NCI-H2171 treated with DMSO at 0.1 percent for 48 hours (cell line): ENCODE results near the gene MYLK.

Experiments
- DNase-seq: peaks from one replicate; lab custom pipeline; 2025; lab: John Stamatoyannopoulos, UW

The MYLK gene

GRCh38 chr3:123696808-123697207 lies 187.3 kb downstream of the MYLK start:
- no peak for DNase-seq

GRCh38 chr3:123695731-123696640 lies 188.1 kb downstream of the MYLK start:
- no peak for DNase-seq

DNA sequence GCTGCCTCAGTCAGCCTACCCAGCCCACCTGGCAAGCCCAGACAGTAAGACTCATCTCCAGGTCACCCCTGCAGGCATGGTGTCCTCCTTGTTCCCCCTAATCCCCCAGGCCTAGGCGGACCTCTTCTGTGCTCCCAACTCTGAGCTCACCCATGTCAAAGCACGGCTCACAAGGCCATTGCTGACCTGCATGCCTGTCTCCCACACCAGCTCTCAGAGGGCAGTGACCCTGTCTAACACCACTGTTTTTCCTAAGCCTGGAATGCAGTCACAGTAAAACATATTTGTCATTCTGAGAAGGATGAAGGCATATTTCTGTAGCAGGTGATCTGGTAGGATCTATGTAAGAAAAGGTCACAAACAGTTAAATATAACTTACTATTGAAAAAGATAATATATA lies 189.0 kb downstream of the MYLK start:
- no peak for DNase-seq

DNA sequence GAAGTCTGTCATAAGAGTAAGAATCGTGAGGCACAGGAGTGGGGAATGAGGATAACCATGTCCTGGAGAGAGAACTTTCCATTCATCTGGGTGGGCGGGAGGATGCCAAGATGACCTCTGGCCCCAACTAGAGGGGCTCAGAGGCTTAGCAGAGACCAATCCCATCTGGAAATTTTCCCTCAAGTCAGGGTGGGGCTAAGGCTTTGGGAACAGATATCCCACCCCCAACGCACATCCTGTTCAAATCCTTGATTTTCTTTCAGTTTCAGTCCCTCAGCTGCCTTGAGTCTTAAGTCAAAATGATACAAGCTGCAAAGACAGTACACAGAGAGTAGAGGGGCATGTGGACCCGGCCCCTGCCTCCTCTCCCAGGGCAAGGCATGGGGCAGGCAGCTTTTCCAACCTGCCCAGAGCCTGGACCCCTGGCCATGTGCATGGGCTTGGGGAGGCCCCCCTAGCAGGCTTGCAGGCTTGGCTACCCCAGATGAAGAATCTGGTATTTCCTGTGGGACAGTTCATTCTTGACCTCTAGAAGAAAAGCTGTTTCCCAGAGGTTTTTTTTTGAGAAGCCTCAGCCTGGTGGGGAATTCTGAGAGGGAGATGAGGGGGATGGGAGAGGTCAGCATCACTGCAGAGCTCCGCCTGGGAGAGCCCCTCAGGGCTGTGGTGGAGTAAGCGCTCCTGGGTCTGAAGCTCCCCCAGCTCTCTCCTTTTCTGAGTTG lies 189.6 kb downstream of the MYLK start:
- no peak for DNase-seq

- no peak for DNase-seq
These were observed 190.4 kb downstream of the MYLK start for GRCh38 chr3:123693584-123694190.

- DNase-seq = no peak
These were observed 191.5 kb downstream of the MYLK start for GRCh38 chr3:123692671-123693070.

GRCh38 chr3:123692041-123692440 lies 192.1 kb downstream of the MYLK start:
- DNase-seq = no peak

- no peak for DNase-seq
These were observed 194.3 kb downstream of the MYLK start for GRCh38 chr3:123689831-123690230.

GRCh38 chr3:123688241-123688747 lies 195.8 kb downstream of the MYLK start:
- DNase-seq = no peak

- no peak for DNase-seq
These were observed 196.8 kb downstream of the MYLK start for GRCh38 chr3:123687286-123687685.

GRCh38 chr3:123686251-123686650 lies 197.9 kb downstream of the MYLK start:
- no peak for DNase-seq

DNA sequence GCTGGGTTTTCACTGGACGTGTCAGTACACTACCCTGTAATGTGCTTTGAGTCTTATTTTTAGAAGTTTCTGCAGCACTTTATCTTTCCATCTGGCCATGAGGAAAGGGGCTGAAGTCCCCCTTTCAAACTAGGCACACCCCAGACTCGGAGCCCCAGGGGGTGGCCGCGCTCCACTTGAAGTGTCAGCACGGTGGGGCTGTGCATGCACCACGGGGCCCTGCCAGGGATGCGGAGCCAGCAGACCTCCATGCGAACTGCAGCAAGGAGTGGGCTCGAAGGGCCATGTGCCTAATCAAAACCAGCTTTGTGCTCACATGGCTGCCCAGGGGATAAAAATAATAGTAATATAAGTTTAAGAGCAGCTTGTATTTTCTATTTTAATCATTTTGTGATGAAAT lies 198.4 kb downstream of the MYLK start:
- no peak for DNase-seq

DNA sequence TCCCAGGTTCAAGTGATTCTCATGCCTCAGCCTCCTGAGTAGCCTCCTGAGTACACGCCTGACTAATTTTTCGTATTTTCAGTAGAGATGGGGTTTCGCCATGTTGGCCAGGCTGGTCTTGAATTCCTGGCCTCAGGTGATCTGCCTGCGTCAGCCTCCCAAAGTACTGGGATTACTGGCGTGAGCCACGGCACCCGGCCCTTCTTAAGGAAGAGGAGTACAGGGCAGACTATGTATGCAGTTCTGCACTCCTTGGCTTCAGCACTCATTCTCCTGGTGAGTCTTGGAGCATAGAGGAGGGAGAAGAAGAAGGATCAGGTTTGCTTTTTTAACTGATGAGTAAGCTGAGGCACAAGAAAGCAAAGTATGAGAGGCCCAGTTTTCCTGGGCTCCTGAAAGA lies 199.5 kb downstream of the MYLK start:
- no peak for DNase-seq

DNA sequence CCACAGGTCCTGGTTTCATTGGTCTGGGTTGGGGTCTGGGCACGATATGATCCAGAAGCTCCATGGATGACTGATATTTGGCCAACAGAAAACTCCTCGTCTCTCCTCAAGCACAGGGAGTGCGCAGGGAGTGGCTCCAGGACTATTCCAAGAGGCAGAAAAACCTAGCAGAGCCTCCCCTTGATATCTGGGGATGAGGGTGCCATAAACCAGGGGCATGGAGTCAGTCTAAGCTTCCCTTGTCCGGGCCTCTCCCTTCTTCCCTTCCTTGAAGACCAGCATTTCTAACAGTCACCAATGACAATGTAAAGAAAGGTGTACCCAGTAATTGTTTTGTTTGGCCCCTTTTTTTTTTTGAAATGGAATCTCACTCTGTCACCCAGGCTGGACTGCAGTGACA lies 199.9 kb downstream of the MYLK start:
- DNase-seq = no peak

- DNase-seq = no peak
These were observed 200.5 kb downstream of the MYLK start for GRCh38 chr3:123683505-123684154.

- no peak for DNase-seq
These were observed 201.2 kb downstream of the MYLK start for GRCh38 chr3:123682781-123683504.

GRCh38 chr3:123682302-123682701 lies 201.8 kb downstream of the MYLK start:
- DNase-seq = no peak

DNA sequence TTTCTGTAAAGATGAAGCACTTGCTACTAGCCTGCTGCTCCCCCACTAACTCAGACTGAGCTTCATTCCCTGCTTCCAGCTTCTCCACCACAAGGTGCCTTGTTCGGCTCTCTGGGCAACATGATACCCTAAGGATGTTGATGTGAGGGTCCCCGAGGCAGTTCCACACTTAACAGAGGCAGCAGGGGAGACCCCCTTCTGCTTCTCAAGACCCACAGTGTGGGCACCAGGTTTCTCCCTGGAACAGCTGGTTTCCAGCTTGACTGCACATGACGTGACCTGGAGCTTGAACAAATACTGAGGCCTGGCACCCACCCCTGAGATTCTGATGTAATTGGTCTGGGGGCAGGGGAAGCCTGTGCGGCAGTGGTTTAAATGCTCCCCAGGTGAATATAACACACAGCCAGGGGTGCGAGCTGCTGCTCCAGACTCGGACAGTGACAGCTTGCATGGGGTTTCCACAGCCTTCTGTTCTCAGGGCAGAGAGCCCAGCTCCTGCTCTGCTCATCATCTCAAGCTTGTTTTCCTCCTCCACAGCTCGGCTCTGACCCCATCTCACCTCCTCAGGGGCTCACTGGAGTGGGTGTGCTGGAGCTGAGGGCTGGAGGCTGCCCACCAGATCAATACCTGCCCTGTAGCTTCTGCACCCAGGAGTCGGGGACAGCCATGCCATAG lies 204.3 kb downstream of the MYLK start:
- DNase-seq = peak; percentile 86

GRCh38 chr3:123678108-123678511 lies 206.0 kb downstream of the MYLK start:
- peak; percentile 13 for DNase-seq

- peak; percentile 41 for DNase-seq
These were observed 211.5 kb downstream of the MYLK start for GRCh38 chr3:123672429-123673146.
